Measurements from ENCODE around the gene LMCD1. TPM values are rescaled to one million over a fixed set of nuclear protein-coding genes. Genes with fewer than 3 reads are reported as not detected.

The LMCD1 gene
- total and polyA plus RNA-seq, 8 donors: 67.0 to 86.4 (median 79.6) TPM

DNA sequence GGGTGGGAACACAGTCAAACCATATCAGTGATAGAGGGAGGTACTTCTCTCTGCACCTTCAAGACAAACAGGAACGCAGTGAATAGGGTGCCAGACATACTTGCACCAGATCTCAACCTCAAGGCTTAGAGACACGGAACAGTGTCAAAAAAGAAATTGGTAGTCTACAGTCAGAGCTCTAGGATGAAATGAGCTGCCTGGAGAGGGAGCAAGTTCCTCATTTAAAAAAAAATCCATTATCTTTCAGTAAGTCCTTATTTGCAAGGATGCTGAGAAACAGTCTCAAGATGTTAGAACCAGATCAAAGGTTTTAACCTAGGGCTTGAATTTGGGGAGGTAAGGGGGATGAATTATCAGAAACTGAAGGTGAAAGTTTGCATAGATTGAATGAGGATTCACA lies 20.2 kb upstream of the LMCD1 start:
- no peak overlapping the region for H3K4me3 ChIP-seq
- H3K36me3 ChIP-seq: no peaks in the 10 kb centered on the region
- H3K9me3 ChIP-seq: no peaks in the 10 kb centered on the region
- H3K4me1 ChIP-seq: peaks cover 8 to 23% of the 10 kb centered on the region in 2 donors
- DNase-seq (no peak), ATAC-seq (no peak)
- H3K27ac ChIP-seq: peak overlapping the region in 1 of 2 donors; percentile 62
- H3K27me3 ChIP-seq: no peaks in the 10 kb centered on the region
- intact Hi-C loops (cut with DNase I): no loop called here
- TF ChIP-seq, protein P1, sequence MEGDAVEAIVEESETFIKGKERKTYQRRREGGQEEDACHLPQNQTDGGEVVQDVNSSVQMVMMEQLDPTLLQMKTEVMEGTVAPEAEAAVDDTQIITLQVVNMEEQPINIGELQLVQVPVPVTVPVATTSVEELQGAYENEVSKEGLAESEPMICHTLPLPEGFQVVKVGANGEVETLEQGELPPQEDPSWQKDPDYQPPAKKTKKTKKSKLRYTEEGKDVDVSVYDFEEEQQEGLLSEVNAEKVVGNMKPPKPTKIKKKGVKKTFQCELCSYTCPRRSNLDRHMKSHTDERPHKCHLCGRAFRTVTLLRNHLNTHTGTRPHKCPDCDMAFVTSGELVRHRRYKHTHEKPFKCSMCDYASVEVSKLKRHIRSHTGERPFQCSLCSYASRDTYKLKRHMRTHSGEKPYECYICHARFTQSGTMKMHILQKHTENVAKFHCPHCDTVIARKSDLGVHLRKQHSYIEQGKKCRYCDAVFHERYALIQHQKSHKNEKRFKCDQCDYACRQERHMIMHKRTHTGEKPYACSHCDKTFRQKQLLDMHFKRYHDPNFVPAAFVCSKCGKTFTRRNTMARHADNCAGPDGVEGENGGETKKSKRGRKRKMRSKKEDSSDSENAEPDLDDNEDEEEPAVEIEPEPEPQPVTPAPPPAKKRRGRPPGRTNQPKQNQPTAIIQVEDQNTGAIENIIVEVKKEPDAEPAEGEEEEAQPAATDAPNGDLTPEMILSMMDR (IDR thresholded peaks at IDR 0.05): no peak

DNA sequence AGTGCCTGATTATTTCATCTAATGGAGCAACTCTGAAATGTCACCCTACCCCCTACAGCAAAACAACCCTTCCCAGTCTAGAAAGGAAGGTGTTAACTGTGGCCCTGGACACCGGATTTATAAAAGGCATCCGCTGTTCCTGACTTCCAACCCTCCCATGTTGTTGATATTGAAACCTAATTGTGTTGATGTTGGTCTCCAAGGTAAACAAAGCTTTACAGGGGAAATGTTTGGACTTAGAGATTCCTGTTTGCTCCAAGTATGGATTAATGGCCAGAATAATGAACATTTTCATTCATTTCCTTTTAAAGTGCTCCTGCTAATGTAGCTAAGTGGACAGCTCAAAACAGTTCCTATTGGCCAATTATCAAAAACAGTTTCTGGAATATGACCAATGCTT lies 19.4 kb upstream of the LMCD1 start:
- Histone ChIP-seq H3K27ac (peak overlapping the region; percentile 62 to 84), H3K4me1 (peaks cover 8 to 23% of the 10 kb centered on the region in 2 donors), H3K36me3 (no peaks in the 10 kb centered on the region), H3K9me3 (no peaks in the 10 kb centered on the region), H3K4me3 (no peak overlapping the region), H3K27me3 (no peaks in the 10 kb centered on the region)
- intact Hi-C loops (cut with DNase I): no loop called here
- ATAC-seq (peak; percentile 6), DNase-seq (no peak)
- TF ChIP-seq, protein P1 (IDR thresholded peaks at IDR 0.05): no peak

DNA sequence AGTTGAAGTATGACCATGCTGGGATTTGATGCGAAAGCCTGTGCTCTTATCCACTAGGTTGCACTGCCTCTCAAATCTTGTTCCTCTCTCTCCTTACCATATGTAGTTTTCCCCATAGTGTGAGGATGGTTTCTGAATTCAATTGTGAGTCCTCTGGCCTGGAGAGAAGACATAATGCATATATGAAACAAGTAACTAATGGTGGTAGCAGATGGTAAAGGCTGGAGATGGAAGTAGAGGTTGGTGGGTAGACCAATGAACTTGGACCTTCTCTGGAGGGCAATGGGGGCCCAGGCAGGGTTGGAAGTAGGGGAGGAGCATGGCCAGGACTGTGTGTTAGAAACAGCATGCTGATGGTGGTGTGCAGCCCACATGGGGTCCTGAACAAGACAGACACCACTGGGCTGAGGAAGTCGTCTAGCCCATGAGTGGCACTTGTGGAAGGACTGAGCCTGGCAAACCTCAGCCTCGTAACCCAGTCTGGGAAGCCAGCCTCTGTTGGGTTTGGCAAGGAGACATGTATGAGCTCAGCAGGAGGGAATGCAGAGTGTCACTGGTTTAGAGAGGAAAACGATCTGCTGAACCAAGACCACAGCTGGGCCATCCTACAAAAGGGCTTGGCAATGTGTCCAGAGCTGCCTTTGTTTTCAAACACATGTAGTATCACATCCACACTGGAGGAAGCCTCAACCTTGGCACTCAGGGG lies 18.5 kb upstream of the LMCD1 start:
- peak in 3 of 4 donors; percentile 73 to 87 (median 74) for DNase-seq
- Histone ChIP-seq H3K9me3 (no peaks in the 10 kb centered on the region), H3K27me3 (no peaks in the 10 kb centered on the region), H3K27ac (peak overlapping the region; percentile 62 to 84), H3K4me1 (peaks cover 8 to 23% of the 10 kb centered on the region in 2 donors), H3K4me3 (no peak overlapping the region), H3K36me3 (no peaks in the 10 kb centered on the region)
- TF ChIP-seq, protein P1 (IDR thresholded peaks at IDR 0.05): no peak
- intact Hi-C loops (cut with DNase I): no loop called here
- ATAC-seq: peak; percentile 92

DNA sequence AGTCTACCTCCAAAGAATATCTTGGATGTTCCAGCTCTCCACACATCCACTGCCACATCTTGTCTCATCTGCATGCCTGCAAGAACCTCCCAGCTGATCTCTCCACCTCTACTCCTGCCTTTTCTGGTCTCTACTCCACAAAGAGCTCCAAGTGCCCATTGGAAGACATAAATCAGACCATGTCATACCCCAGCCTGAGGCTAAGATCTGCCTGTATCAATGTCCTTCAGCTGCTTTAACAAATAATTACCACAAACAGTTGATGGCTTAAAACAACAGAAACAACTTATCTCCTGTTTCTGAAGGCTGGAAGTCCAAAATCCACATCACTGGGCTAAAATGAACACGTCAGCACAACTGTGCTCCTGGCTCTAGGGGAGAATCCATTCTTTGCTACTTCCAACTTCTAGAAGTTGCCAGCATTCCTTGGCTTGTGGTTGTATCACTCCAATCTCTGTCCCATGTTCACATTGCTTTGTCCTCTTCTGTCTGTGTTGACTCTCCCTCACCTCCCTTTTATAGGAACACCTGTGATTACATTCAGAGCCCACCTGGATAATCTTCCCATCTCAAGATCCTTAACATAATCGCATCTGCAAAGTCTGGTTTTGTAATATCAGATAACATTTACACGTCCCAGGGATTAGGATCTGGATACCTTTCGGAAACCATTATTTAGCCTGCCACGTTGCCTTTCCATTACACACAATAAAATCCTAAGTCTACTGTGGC lies 17.0 kb upstream of the LMCD1 start:
- ATAC-seq (no peak), DNase-seq (no peak)
- Histone ChIP-seq H3K4me1 (peaks cover 14 to 23% of the 10 kb centered on the region in 2 donors), H3K36me3 (no peaks in the 10 kb centered on the region), H3K9me3 (no peaks in the 10 kb centered on the region), H3K4me3 (no peak overlapping the region), H3K27ac (no peak overlapping the region), H3K27me3 (no peaks in the 10 kb centered on the region)
- intact Hi-C loops (cut with DNase I): no loop called here
- TF ChIP-seq, protein P1 (IDR thresholded peaks at IDR 0.05): no peak

DNA sequence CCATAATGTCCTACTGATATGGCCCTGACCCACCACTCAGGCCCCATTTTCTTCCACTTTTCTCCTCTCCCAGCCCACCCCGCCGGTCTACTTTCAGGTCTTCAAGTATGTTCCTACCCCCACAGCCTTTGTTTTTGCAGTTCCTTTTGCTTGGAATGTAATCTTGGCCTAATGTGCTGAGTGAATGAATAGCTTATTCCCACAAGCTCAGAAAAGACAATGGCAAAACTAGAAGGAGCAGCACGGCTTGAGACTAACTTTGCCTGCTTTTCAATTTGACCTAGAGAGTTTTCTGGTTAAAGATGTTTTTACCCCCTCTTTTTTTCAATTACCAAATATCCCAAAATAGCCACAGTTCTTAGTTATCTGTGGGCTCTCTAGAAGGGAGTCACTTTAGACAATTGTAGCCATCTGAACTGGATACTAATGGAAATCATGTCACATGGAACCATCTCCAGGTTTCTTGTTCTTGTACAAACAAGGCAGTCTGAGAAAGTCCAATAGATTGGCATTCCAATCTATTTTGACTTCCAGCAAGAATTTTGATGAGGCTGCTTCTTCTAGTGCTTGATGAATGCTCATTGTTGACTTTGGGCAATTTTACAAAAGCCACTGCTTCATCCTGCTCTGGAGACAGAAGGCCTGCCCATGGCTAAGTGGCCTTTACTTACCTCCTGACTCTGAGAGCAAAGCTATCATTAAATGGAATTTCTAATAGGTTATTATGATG lies 16.3 kb upstream of the LMCD1 start:
- Histone ChIP-seq H3K27me3 (no peaks in the 10 kb centered on the region), H3K4me1 (peaks cover 21 to 23% of the 10 kb centered on the region in 2 donors), H3K36me3 (no peaks in the 10 kb centered on the region), H3K27ac (no peak overlapping the region), H3K4me3 (no peak overlapping the region), H3K9me3 (no peaks in the 10 kb centered on the region)
- TF ChIP-seq, protein P1 (IDR thresholded peaks at IDR 0.05): no peak
- DNase-seq (no peak), ATAC-seq (no peak)
- intact Hi-C loops (cut with DNase I): no loop called here
